Fibroblast of lung (primary cell): ENCODE results near the gene RUVBL2. TPM values are rescaled to one million over a fixed set of nuclear protein-coding genes. Genes with fewer than 3 reads are reported as not detected.
A peak's percentile ranks its signal among the peaks of the same experiment; 100 is the strongest.

Experiments used
- DNase-seq, 2 donors: peaks; one replicate each; pipeline versions ENCODE4 v3.0.0 to v3.0.0-alpha.2; 2010; ENCODE audit warnings: low read depth in 2 of 2
- H2AFZ ChIP-seq: 2 replicates; pipeline ENCODE4 v1.5.1; 2012; ENCODE audit warnings: low read length, control low read depth, inconsistent platforms
- H3K27ac ChIP-seq: 2 replicates; pipeline ENCODE4 v1.5.1; 2011; ENCODE audit warnings: low read length, control low read depth; ENCODE audit not compliant: insufficient read depth
- H3K27me3 ChIP-seq: 2 replicates; pipeline ENCODE4 v1.5.1; 2011; ENCODE audit warnings: mild to moderate bottlenecking, low read length; ENCODE audit not compliant: control insufficient read depth, insufficient read depth
- H3K36me3 ChIP-seq: 2 replicates; pipeline ENCODE4 v1.5.1; 2011; ENCODE audit warnings: low read length; ENCODE audit not compliant: control insufficient read depth, insufficient read depth
- H3K4me1 ChIP-seq: 2 replicates; pipeline ENCODE4 v1.5.1; 2011; ENCODE audit warnings: low read length; ENCODE audit not compliant: control insufficient read depth, insufficient read depth; ENCODE audit errors: extremely low read depth
- H3K4me2 ChIP-seq: 2 replicates; pipeline ENCODE4 v1.5.1; 2011; ENCODE audit warnings: low read length, control low read depth; ENCODE audit not compliant: insufficient read depth; ENCODE audit errors: extremely low read depth
- H3K4me3 ChIP-seq, 4 experiments: fragments of 200-600 bp in 1 of 4; sonication (generic) in 1 of 4; replicated peaks in 1 of 4; 2 replicates each; pipeline ENCODE4 v1.5.1; 2011 to 2016; ENCODE audit warnings: low read length in 4 of 4, low read depth in 3 of 4, mild to moderate bottlenecking in 3 of 4, control low read depth in 2 of 4, inconsistent platforms in 1 of 4, mixed read lengths in 1 of 4; ENCODE audit not compliant: insufficient read depth in 1 of 4; ENCODE audit errors: control extremely low read depth in 1 of 4
- H3K79me2 ChIP-seq: 2 replicates; pipeline ENCODE4 v1.5.1; 2012; ENCODE audit warnings: mild to moderate bottlenecking, low read length, inconsistent platforms; ENCODE audit not compliant: control insufficient read depth, insufficient read depth
- H3K9ac ChIP-seq: 2 replicates; pipeline ENCODE4 v1.5.1; 2011; ENCODE audit warnings: mild to moderate bottlenecking, low read length, control low read depth; ENCODE audit not compliant: insufficient read depth
- H3K9me3 ChIP-seq: 2 replicates; pipeline ENCODE4 v1.5.1; 2012; ENCODE audit warnings: low read depth, low read length; ENCODE audit not compliant: control insufficient read depth, insufficient read depth
- H4K20me1 ChIP-seq: 2 replicates; pipeline ENCODE4 v1.5.1; 2011; ENCODE audit warnings: low read length; ENCODE audit not compliant: control insufficient read depth, insufficient read depth; ENCODE audit errors: extremely low read depth
- EZH2 ChIP-seq: IDR thresholded peaks from 2 replicates; pipeline ENCODE4 v1.5.1; 2012; ENCODE audit warnings: low read length, control low read depth, mild to moderate bottlenecking; ENCODE audit errors: missing control alignments
- polyA plus RNA-seq, 2 donors: library from polyadenylated mRNA; depleted of rRNA in 1 of 2; stranded (reverse) in 1 of 2; unstranded in 1 of 2; fragments of >200 nt; gene quantifications; 2 replicates each; pipeline ENCODE4 v1.2.1, GENCODE V29; 2011 to 2012; ENCODE audit warnings: missing spikeins in 1 of 2
- total RNA-seq: library from RNA; depleted of rRNA; stranded (reverse); fragments of >200 nt; gene quantifications from 2 replicates; pipeline ENCODE4 v1.2.1, GENCODE V29; 2014
- TF ChIP-seq, protein P1 (sequence below), 2 donors: IDR thresholded peaks in 1 of 2; conservative IDR thresholded peaks in 1 of 2; 1 replicate in 1 of 2; 2 replicates in 1 of 2; pipeline ENCODE4 v1.5.1; 2011 to 2012; ENCODE audit warnings: low read length in 2 of 2, control low read depth in 1 of 2, inconsistent platforms in 1 of 2, low read depth in 1 of 2, mild to moderate bottlenecking in 1 of 2

RUVBL2 gene
- total and polyA plus RNA-seq, 2 donors (not counting 1 experiment from before 2014, with no cell fraction given) = 77.6 to 158 TPM

DNA sequence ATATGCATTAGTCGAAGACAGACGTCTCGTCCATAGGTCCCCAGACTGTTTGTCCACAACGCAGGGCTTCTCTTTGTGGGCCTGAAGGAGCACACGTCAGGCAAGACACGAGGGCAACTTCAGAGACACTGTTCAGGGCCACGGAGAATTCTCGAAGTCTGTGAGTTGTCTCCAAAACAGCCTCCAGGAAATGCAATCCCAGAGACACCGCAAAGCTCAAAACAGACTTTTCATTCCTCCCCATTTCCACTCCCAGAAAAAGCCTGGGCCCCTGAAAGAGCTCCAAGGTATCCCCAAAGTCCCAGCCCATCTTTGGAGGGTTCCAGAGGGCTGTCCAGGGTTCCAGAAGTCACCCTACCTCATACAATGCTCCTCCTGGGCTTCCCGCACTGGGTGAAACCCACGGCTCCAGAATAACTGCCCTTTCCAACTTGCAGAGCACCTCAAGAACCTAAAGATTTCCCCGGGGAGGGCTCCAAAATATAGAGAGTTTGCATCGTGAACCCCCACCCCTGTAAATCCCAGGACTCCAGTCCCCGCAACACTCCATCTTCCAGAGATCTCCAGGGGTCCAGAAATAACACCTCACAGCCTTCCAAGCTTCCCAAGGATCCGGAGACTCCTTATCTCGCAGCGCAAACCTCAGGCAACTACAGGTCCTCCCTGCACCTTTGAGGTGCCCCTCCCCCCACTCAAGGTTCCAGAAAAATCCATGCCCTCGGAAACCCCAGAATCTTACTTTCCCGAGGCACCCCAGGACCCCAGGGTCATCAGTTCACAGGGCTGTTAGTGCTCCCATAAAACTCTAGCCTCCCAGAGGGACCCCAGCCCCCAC is 29.3 kb upstream of the RUVBL2 start:
- peaks cover 19% of the 10 kb centered on the region for H3K79me2 ChIP-seq
- H3K9ac ChIP-seq = peak overlapping the region; percentile 3
- H3K9me3 ChIP-seq = no peaks in the 10 kb centered on the region
- H4K20me1 ChIP-seq = peaks cover 6% of the 10 kb centered on the region
- no peaks in the 10 kb centered on the region for H3K27me3 ChIP-seq
- H3K36me3 ChIP-seq = peaks cover 22% of the 10 kb centered on the region
- H3K4me3 ChIP-seq = peak overlapping the region in 2 of 4 experiments; percentile 35 to 38
- H3K4me1 ChIP-seq = peaks cover 19% of the 10 kb centered on the region
- peak; percentile 43 to 61 for DNase-seq
- no peak overlapping the region for H2AFZ ChIP-seq
- H3K4me2 ChIP-seq = peak overlapping the region; percentile 75
- peak overlapping the region; percentile 80 for H3K27ac ChIP-seq
- TF ChIP-seq, protein P1, sequence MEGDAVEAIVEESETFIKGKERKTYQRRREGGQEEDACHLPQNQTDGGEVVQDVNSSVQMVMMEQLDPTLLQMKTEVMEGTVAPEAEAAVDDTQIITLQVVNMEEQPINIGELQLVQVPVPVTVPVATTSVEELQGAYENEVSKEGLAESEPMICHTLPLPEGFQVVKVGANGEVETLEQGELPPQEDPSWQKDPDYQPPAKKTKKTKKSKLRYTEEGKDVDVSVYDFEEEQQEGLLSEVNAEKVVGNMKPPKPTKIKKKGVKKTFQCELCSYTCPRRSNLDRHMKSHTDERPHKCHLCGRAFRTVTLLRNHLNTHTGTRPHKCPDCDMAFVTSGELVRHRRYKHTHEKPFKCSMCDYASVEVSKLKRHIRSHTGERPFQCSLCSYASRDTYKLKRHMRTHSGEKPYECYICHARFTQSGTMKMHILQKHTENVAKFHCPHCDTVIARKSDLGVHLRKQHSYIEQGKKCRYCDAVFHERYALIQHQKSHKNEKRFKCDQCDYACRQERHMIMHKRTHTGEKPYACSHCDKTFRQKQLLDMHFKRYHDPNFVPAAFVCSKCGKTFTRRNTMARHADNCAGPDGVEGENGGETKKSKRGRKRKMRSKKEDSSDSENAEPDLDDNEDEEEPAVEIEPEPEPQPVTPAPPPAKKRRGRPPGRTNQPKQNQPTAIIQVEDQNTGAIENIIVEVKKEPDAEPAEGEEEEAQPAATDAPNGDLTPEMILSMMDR (conservative IDR thresholded peaks at IDR 0.05 in 1 of 2, IDR thresholded peaks at IDR 0.05 in 1 of 2; ENCODE audit: low read depth in 1 of 2, low read length in 2 of 2) = no peak
- no peak for TF ChIP-seq EZH2

DNA sequence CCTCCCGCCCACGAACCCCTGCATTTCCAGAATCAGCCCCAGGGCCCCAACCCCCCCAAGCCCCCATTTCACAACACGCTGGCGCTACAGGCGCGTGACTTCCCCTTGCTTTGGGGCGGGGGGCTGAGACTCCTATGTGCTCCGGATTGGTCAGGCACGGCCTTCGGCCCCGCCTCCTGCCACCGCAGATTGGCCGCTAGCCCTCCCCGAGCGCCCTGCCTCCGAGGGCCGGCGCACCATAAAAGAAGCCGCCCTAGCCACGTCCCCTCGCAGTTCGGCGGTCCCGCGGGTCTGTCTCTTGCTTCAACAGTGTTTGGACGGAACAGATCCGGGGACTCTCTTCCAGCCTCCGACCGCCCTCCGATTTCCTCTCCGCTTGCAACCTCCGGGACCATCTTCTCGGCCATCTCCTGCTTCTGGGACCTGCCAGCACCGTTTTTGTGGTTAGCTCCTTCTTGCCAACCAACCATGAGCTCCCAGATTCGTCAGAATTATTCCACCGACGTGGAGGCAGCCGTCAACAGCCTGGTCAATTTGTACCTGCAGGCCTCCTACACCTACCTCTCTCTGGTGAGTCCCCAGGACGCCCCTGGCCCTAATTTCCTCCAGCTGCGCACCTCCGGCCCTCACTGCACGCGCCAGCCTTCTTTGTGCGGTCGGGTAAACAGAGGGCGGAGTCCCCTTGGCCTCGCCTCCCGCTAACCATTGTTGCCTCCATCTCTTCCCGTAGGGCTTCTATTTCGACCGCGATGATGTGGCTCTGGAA is 28.5 kb upstream of the RUVBL2 start, which contains the start of gene FTL:
Gene FTL (plus strand): TSS at position 270 of the 766 bp plus-strand sequence. CDS start 199 bp downstream, at position 469.
- TF ChIP-seq, protein P1 (conservative IDR thresholded peaks at IDR 0.05 in 1 of 2, IDR thresholded peaks at IDR 0.05 in 1 of 2; ENCODE audit: low read depth in 1 of 2, low read length in 2 of 2) = no peak
- no peak for TF ChIP-seq EZH2
- DNase-seq = peak; percentile 92 to 97
- Histone ChIP-seq H3K4me2 (peak within 1 kb of the TSS; percentile 85), H3K27ac (peak within 1 kb of the TSS; percentile 80), H3K9ac (peak within 1 kb of the TSS; percentile 34), H3K4me1 (peaks cover 19% of the 10 kb centered on the region), H3K4me3 (peak within 1 kb of the TSS; percentile 39 to 99 (median 79)), H2AFZ (no peak within 1 kb of the TSS), H4K20me1 (peaks cover 6% of the 10 kb centered on the region), H3K27me3 (no peaks in the 10 kb centered on the region), H3K36me3 (peaks cover 24% of the 10 kb centered on the region), H3K79me2 (peaks cover 19% of the 10 kb centered on the region), H3K9me3 (no peaks in the 10 kb centered on the region)
